H9 (cell line): ENCODE results near the gene DACT3. TPM values are rescaled to one million over a fixed set of nuclear protein-coding genes. Genes with fewer than 3 reads are reported as not detected.

Experiments used
- DNase-seq: peaks from one replicate; pipeline ENCODE4 v3.0.0-alpha.2; 2017
- H2AFZ ChIP-seq: one replicate; pipeline ENCODE4 v1.6.1; 2013; ENCODE audit warnings: mild to moderate bottlenecking, low read length, control low read depth, moderate library complexity
- H2AK5ac ChIP-seq: 2 replicates; pipeline ENCODE4 v1.6.1; 2013; ENCODE audit warnings: low read length, control low read depth, mixed read lengths; ENCODE audit not compliant: insufficient read length
- H2BK120ac ChIP-seq: one replicate; pipeline ENCODE4 v1.6.1; 2013; ENCODE audit warnings: low read depth, mild to moderate bottlenecking, low read length, control low read depth, inconsistent platforms; ENCODE audit not compliant: poor library complexity, severe bottlenecking
- H2BK12ac ChIP-seq: 2 replicates; pipeline ENCODE4 v1.6.1; 2013; ENCODE audit warnings: low read length, control low read depth, mixed read lengths, low read depth; ENCODE audit not compliant: insufficient read length
- H2BK15ac ChIP-seq: 2 replicates; pipeline ENCODE4 v1.6.1; 2013; ENCODE audit warnings: low read depth, low read length, control low read depth
- H2BK20ac ChIP-seq: one replicate; pipeline ENCODE4 v1.6.1; 2013; ENCODE audit warnings: low read depth, mild to moderate bottlenecking, low read length, control low read depth, inconsistent platforms; ENCODE audit not compliant: poor library complexity, severe bottlenecking
- H2BK5ac ChIP-seq: 2 replicates; pipeline ENCODE4 v1.6.1; 2013; ENCODE audit warnings: low read length, control low read depth, mixed read lengths; ENCODE audit not compliant: insufficient read length
- H3K14ac ChIP-seq: 2 replicates; pipeline ENCODE4 v1.6.1; 2013; ENCODE audit warnings: low read length, control low read depth; ENCODE audit not compliant: insufficient read depth
- H3K18ac ChIP-seq: 2 replicates; pipeline ENCODE4 v1.6.1; 2013; ENCODE audit warnings: low read depth, mild to moderate bottlenecking, mixed read lengths, low read length, control low read depth; ENCODE audit not compliant: insufficient read length
- H3K23ac ChIP-seq: 2 replicates; pipeline ENCODE4 v1.6.1; 2013; ENCODE audit warnings: low read length, control low read depth, mixed read lengths, low read depth; ENCODE audit not compliant: insufficient read length
- H3K23me2 ChIP-seq: 2 replicates; pipeline ENCODE4 v1.6.1; 2013; ENCODE audit warnings: low read depth, mild to moderate bottlenecking, mixed read lengths, low read length, control low read depth; ENCODE audit not compliant: insufficient read length, poor library complexity, severe bottlenecking
- H3K27ac ChIP-seq: 2 replicates; pipeline ENCODE4 v1.5.1; 2013; ENCODE audit warnings: low read length, control low read depth, mixed read lengths, low read depth; ENCODE audit not compliant: insufficient read length
- H3K27me3 ChIP-seq: 2 replicates; pipeline ENCODE4 v1.6.1; 2013; ENCODE audit warnings: low read length, control low read depth, inconsistent platforms; ENCODE audit not compliant: insufficient read depth
- H3K4ac ChIP-seq: 2 replicates; pipeline ENCODE4 v1.6.1; 2013; ENCODE audit warnings: low read depth, mild to moderate bottlenecking, control low read depth, inconsistent platforms, low read length, moderate library complexity
- H3K4me1 ChIP-seq: 2 replicates; pipeline ENCODE4 v1.6.1; 2013; ENCODE audit warnings: low read length, control low read depth, inconsistent platforms; ENCODE audit not compliant: insufficient read depth
- H3K4me2 ChIP-seq: 2 replicates; pipeline ENCODE4 v1.6.1; 2013; ENCODE audit warnings: low read length, control low read depth, mixed read lengths; ENCODE audit not compliant: insufficient read length, insufficient read depth
- H3K56ac ChIP-seq: 2 replicates; pipeline ENCODE4 v1.6.1; 2013; ENCODE audit warnings: low read depth, mild to moderate bottlenecking, mixed read lengths, low read length, control low read depth; ENCODE audit not compliant: insufficient read length
- H3K79me1 ChIP-seq: 2 replicates; pipeline ENCODE4 v1.6.1; 2013; ENCODE audit warnings: low read depth, mild to moderate bottlenecking, moderate library complexity, low read length, control low read depth, inconsistent platforms; ENCODE audit not compliant: insufficient read depth, poor library complexity, severe bottlenecking
- H3K79me2 ChIP-seq: 2 replicates; pipeline ENCODE4 v1.6.1; 2013; ENCODE audit warnings: low read length, control low read depth, inconsistent platforms; ENCODE audit not compliant: insufficient read depth
- H3K9ac ChIP-seq: 2 replicates; pipeline ENCODE4 v1.6.1; 2013; ENCODE audit warnings: low read length, control low read depth, mixed read lengths; ENCODE audit not compliant: insufficient read length; ENCODE audit errors: extremely low read depth
- H3K9me3 ChIP-seq: one replicate; pipeline ENCODE4 v1.6.1; 2013; ENCODE audit warnings: low read depth, low read length, inconsistent platforms; ENCODE audit not compliant: control insufficient read depth
- H3T11ph ChIP-seq: one replicate; pipeline ENCODE4 v1.6.1; 2013; ENCODE audit warnings: mild to moderate bottlenecking, low read length, control low read depth, inconsistent platforms
- H4K20me1 ChIP-seq: one replicate; pipeline ENCODE4 v1.6.1; 2013; ENCODE audit not compliant: control insufficient read depth, insufficient read length, insufficient read depth
- H4K5ac ChIP-seq: 2 replicates; pipeline ENCODE4 v1.6.1; 2013; ENCODE audit warnings: low read depth, mild to moderate bottlenecking, mixed read lengths, low read length, control low read depth; ENCODE audit not compliant: insufficient read length
- H4K8ac ChIP-seq: replicated peaks from 2 replicates; pipeline ENCODE4 v1.6.1; 2013; ENCODE audit warnings: low read length, control low read depth, mixed read lengths, low read depth; ENCODE audit not compliant: insufficient read length
- H4K91ac ChIP-seq: 2 replicates; pipeline ENCODE4 v1.6.1; 2013; ENCODE audit warnings: low read depth, mild to moderate bottlenecking, moderate library complexity, mixed read lengths, low read length, control low read depth; ENCODE audit not compliant: insufficient read length
- H3K27ac Mint-ChIP-seq, 3 experiments: 2 replicates in 2 of 3; 3 replicates in 1 of 3; pipeline ENCODE4 v1.8.0; 2020 to 2021; ENCODE audit warnings: mixed read lengths in 3 of 3, mild to moderate bottlenecking in 1 of 3, moderate library complexity in 1 of 3
- H3K27me3 Mint-ChIP-seq: 2 replicates; pipeline ENCODE4 v1.8.0; 2021; ENCODE audit warnings: low read depth, mild to moderate bottlenecking, moderate library complexity, mixed read lengths
- H3K36me3 Mint-ChIP-seq, 3 experiments: 2 replicates in 2 of 3; 3 replicates in 1 of 3; pipeline ENCODE4 v1.8.0; 2020 to 2021; ENCODE audit warnings: low read depth in 3 of 3, mixed read lengths in 3 of 3; ENCODE audit not compliant: insufficient read depth in 1 of 3
- H3K4me1 Mint-ChIP-seq, 2 experiments: 2 replicates each; pipeline ENCODE4 v1.8.0; 2020; ENCODE audit warnings: mixed read lengths in 2 of 2
- H3K4me3 Mint-ChIP-seq, 2 experiments: 2 replicates in 1 of 2; 3 replicates in 1 of 2; pipeline ENCODE4 v1.8.0; 2020 to 2021; ENCODE audit warnings: mild to moderate bottlenecking in 2 of 2, mixed read lengths in 2 of 2, moderate library complexity in 1 of 2
- H3K9me3 Mint-ChIP-seq, 2 experiments: 2 replicates in 1 of 2; 3 replicates in 1 of 2; pipeline ENCODE4 v1.8.0; 2020; ENCODE audit warnings: mild to moderate bottlenecking in 2 of 2, mixed read lengths in 2 of 2, moderate library complexity in 1 of 2
- WGBS: extraction: QIAGEN DNeasy Blood & Tissue Kit; methylation state at CpG from one replicate; pipeline ENCODE4 v1.1.7; 2013; ENCODE audit warnings: missing lambda C conversion rate, low lambda C conversion rate, mixed read lengths; ENCODE audit not compliant: insufficient read length; ENCODE audit errors: extremely low coverage; 5-methylcytosine and 5-hydroxymethylcytosine counted together
- total RNA-seq: library from RNA; stranded (reverse); gene quantifications from 2 replicates; pipeline ENCODE4 v1.2.1, GENCODE V29; 2021
- TF ChIP-seq, protein P1 (sequence below): fragments of 200-600 bp; sonication (generic); conservative IDR thresholded peaks from 3 replicates; pipeline ENCODE4 v1.8.0; 2021; ENCODE audit warnings: antibody characterized with exemption, mild to moderate bottlenecking

Gene DACT3
- total RNA-seq, 1 experiment from 2014 or later: 0.87 TPM

DNA sequence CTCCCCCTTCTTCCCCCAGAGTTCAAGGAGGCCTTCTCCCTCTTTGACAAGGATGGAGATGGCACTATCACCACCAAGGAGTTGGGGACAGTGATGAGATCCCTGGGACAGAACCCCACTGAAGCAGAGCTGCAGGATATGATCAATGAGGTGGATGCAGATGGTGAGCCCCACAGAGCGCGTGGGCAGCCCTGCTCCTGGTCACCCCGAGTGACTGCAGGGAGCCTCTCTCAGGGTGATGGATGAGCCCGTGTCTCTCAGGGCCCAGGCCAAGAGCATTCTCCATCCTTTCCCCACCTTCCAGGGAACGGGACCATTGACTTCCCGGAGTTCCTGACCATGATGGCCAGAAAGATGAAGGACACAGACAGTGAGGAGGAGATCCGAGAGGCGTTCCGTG is 52.8 kb downstream of the DACT3 start:
- Histone ChIP-seq H3K79me2 (no peaks in the 10 kb centered on the region; the same call in 1 of the 2 replicates), H3K4me2 (no peak overlapping the region), H2BK12ac (no peak overlapping the region), H3K27ac (no peak overlapping the region), H2BK15ac (no peak overlapping the region), H3K23me2 (no peaks in the 10 kb centered on the region), H4K8ac (no peak overlapping the region), H2AK5ac (no peak overlapping the region), H3T11ph (no peak overlapping the region), H4K5ac (no peak overlapping the region), H3K9me3 (no peaks in the 10 kb centered on the region), H3K18ac (no peak overlapping the region), H2BK20ac (no peak overlapping the region), H4K20me1 (no peaks in the 10 kb centered on the region), H3K4ac (no peak overlapping the region), H2BK120ac (no peak overlapping the region), H3K23ac (no peak overlapping the region), H3K79me1 (peaks cover 4% of the 10 kb centered on the region), H3K4me1 (no peaks in the 10 kb centered on the region), H4K91ac (no peak overlapping the region), H2AFZ (no peak overlapping the region), H3K9ac (no peak overlapping the region), H3K14ac (no peak overlapping the region), H3K27me3 (no peaks in the 10 kb centered on the region), H3K56ac (no peak overlapping the region), H2BK5ac (no peak overlapping the region)
- TF ChIP-seq, protein P1, sequence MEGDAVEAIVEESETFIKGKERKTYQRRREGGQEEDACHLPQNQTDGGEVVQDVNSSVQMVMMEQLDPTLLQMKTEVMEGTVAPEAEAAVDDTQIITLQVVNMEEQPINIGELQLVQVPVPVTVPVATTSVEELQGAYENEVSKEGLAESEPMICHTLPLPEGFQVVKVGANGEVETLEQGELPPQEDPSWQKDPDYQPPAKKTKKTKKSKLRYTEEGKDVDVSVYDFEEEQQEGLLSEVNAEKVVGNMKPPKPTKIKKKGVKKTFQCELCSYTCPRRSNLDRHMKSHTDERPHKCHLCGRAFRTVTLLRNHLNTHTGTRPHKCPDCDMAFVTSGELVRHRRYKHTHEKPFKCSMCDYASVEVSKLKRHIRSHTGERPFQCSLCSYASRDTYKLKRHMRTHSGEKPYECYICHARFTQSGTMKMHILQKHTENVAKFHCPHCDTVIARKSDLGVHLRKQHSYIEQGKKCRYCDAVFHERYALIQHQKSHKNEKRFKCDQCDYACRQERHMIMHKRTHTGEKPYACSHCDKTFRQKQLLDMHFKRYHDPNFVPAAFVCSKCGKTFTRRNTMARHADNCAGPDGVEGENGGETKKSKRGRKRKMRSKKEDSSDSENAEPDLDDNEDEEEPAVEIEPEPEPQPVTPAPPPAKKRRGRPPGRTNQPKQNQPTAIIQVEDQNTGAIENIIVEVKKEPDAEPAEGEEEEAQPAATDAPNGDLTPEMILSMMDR: no peak
- Mint-ChIP-seq H3K36me3 (peaks cover 28 to 53% (median 52%) of the 10 kb centered on the region in 3 experiments; a peak in 6 of 7 replicates), H3K27me3 (no peaks in the 10 kb centered on the region), H3K4me1 (peaks cover 6 to 18% of the 10 kb centered on the region in 2 experiments), H3K9me3 (no peaks in the 10 kb centered on the region), H3K4me3 (no peak overlapping the region), H3K27ac (no peak overlapping the region)
- DNase-seq: no peak
- WGBS: no CpG with 5 or more reads among the region's 9 CpGs
